Activated CD8-positive, alpha-beta memory T cell treated with anti-CD3 and anti-CD28 coated beads for 1 hour (primary cell): ENCODE results near the gene UBA52.
"Not testable (repeated sequence)": the region's sequence is repeated elsewhere in the genome, so short reads cannot be mapped to it uniquely, and the experiment has no call there.

Source experiments
- DNase-seq, 2 donors: peaks; one replicate each; pipeline ENCODE4 v3.0.0-alpha.2; 2020; ENCODE audit warnings: low read depth in 1 of 2; ENCODE audit errors: extremely low read depth in 1 of 2

The UBA52 gene

DNA sequence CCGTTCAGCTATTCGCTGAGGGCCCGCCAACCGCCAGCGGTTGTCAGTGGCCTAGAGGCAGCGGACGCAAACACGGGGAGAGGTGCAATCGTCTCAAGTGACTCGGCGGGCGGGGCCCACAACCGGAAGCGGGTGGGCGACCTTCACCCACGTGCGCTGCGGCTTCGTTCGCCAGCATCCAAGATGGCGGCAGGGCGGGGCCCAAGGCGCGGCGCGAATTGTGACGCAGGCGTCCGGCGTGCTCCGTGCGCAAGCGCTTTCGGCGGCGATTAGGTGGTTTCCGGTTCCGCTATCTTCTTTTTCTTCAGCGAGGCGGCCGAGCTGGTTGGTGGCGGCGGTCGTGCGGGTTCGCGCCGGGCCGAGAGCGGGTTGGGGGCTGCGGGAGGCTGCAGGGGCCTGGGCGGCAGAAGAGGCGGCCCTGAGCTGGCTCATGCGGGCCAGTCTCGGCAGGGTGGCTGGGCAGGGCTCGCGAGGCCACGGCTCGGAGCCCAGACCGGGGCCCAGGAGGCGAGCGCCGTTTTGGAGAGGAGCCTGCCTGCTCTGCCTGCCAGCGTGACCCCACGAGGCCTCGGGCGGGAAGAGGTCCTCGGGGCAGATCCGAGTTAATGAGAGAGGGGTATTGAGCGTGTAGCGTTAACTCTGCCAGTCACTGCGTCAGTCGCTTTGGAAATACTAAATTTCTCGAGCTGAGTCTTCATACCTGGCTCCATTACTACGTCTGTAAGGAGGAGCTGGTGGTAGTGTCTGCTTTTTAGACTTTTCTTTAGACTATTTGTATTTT, at the start of gene UBA52:
Gene UBA52 (plus strand): TSS at position 294 of the 781 bp plus-strand sequence. CDS start 1,444 bp downstream, outside the sequence.
- peak; percentile 94 to 99 for DNase-seq

DNA sequence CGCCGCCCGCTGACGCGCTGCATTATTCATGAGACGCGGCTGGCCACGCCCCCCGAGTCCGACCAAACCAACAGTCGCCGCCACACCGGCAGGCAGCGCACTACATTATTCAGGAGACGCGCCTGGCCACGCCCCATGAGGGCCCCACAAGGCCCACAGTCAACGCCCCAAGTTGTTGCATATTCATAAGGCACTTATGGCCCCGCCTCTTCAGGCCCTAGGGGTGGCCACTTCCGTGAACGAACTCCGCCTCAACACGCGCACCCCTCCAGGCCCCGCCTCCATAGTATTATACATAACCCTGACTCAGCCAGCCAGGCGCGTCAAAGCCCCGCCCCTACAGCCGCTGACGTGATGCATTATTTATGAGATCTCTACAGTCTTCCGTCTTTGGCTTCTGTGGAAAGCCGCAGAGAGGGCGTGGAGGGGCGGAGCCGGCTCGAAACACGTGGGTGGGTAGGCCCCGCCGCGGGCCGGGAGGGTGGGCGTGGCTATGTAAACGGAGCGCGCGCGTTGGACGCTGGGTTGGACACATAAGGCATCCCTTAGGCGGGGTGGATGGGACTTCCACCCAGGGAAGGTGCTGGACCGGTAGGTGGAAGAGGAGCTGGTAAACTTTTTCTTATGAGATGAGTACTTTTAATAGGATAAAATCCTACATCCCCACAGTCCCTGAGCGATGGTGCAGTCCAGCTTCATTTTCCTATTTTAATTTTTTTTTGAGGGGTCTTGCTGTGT, 49.4 kb upstream of the UBA52 start:
- peak; percentile 100 for DNase-seq

GRCh38 chr19:18522862-18523440, 48.7 kb upstream of the UBA52 start:
- not testable (repeated sequence) for DNase-seq

GRCh38 chr19:18523841-18524240, 47.8 kb upstream of the UBA52 start:
- no peak for DNase-seq

DNA sequence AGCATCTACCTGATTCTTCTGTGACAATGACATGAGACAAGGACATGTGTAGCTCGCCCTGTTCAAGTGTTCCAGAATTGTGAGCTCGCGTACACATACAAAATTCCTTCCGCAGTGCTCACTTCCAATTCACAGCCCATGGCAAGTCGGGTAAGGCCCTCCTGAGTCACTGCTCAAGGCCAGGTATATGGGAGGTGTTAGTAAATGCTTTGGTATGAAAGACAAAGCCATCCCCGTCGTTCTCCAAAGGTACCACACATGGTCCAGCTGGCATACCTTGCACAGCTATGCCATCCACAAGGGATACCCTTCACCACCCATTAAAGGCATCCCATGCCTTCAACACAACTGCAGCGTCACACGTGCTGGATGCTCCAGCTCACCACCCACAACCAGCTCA, 45.3 kb upstream of the UBA52 start:
- DNase-seq, result no peak

GRCh38 chr19:18529782-18530181, 41.9 kb upstream of the UBA52 start:
- DNase-seq, result no peak

DNA sequence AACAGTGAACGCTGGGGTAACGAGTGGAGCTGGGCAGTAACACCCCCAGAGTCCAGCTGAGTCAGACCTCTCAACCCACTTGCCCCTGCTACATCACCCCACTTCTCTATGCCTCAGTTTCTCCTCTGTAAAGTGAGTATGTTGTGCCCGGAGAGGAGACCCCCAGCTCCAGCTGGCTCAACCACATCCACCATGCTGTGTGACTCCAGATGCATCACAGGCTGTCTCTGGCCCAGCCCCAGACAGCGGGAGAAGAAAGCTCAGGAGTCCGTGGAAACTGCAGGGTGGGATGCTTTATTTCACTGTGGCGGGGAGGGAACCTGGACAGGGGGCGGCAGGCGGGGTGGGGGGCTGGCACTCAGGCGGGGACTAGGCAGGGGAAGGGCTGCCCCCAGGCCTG, 40.2 kb upstream of the UBA52 start:
- DNase-seq, result no peak

DNA sequence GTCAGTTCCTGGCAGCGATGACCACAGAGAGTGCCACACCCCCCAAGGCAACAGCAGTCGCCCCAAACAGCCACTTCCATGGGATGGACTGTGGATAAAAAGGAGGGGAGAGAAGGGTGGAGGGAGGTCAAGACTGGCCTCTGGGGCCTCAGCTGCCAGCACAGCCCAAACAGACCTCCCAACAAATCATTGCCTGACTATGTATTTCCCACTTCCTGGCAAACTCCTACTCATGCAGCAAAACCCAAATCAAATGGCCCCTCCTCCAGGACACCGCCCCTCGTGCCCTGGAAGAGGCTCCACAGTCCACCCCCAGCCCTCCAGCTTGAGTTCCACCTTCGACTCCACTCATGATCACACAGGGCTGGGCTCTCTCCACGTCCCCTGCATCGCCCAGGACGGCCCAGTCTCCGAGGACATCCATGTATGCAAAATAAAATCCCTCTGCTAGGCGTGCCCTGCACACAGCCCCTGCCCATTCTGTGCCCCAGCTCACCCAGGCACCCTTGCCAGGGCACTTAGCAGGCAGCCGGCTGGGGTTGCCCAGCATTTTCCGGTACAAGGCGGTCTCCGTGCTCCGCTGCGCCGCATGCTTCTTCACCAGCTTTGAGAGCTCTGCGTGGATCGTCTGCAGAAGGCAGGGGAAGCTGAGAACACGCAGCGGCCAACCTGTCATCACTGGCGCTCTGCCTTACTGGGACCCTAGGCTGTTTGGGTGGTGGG, 39.3 kb upstream of the UBA52 start:
- no peak for DNase-seq

DNA sequence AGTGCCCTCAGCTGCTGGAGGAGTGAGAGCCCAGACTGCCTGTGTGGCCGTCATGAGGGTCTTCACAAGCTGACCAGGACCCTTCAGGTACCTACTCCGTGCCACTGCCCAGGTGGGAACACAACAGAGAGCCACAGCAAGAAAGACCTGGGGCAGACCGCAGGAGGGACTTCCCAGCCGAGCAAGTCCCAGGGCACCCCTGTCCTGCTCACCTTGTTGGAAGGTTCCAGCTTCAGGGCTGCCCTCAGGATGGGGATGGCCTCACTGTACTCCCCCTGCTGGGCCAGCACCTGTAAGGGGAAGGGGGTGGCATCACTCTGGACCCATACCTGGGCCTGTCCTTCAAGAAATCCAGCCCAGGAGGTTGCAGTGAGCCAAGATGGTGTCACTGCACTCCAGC, 38.6 kb upstream of the UBA52 start:
- no peak for DNase-seq

DNA sequence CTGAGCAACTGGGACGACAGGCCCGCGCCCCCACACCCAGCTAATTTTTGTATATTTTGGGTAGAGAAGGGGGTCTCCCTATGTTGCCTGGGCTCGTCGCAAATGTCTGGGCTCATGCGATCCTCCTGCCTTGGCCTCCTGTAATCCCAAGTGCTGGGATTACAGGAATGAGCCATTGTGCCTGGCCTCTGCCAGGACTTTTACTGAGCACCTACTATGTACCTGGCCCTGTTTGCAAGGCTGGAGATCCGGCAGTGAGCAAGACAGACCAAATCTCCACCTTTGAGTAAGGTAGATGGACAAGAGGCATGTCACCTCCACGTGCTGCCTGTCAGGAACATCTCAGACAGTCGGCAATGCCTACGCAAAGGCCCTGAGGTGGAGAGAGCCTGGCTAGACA, 35.2 kb upstream of the UBA52 start:
- no peak for DNase-seq

DNA sequence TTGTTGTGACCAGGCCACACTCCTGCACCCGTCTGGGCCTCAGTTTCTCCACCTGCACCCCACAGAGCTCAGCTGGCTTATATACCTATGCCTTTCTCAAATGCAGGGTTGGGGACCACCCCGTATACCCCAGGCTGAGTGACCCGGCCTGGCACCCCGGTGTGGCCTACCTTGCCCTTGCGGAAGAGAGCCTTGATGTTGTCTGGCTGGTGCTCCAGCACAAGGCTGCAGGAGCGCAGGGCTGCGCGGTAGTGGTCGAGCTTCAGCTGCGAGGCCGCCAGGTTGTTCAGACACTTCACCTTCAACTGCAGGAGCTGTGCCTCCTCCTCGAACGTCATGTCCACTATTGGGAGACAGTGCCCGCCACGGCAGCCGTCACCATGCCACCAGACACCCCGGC, 34.2 kb upstream of the UBA52 start:
- DNase-seq, result no peak

DNA sequence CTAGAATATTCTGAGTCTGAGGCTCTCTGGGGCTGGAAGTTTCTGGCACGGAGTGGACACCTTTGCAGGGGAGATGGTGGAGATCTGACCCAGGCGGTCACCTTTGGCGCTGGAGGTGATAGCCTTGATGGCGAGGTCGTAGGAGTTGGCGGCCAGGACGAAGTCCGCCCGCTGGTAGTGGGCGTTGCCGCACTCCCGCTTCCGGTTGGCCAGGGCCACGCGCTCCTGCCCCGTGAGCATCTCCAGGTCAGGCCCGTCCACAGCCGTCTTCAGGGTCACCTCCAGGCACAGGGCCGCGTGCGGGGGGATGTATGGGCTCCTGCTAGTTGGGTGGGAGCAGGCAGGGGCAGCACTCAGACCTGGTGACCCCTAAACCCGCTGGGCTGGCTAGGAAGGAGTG, 33.5 kb upstream of the UBA52 start:
- DNase-seq, result no peak

GRCh38 chr19:18539372-18539771, 32.3 kb upstream of the UBA52 start:
- DNase-seq, result no peak

- not testable (repeated sequence) for DNase-seq
These were observed 31.5 kb upstream of the UBA52 start for GRCh38 chr19:18540200-18540599.

- no peak for DNase-seq
These were observed 30.2 kb upstream of the UBA52 start for GRCh38 chr19:18541258-18541991.

- no peak for DNase-seq
These were observed 29.4 kb upstream of the UBA52 start for GRCh38 chr19:18541992-18542940.

- DNase-seq, result peak; percentile 84 to 90
These were observed 28.5 kb upstream of the UBA52 start, which contains the start of gene FKBP8 for GRCh38 chr19:18542941-18543813. TSS of gene FKBP8 (minus strand) at chr19:18543573. CDS start at chr19:18541970, 1,603 bp downstream.

DNA sequence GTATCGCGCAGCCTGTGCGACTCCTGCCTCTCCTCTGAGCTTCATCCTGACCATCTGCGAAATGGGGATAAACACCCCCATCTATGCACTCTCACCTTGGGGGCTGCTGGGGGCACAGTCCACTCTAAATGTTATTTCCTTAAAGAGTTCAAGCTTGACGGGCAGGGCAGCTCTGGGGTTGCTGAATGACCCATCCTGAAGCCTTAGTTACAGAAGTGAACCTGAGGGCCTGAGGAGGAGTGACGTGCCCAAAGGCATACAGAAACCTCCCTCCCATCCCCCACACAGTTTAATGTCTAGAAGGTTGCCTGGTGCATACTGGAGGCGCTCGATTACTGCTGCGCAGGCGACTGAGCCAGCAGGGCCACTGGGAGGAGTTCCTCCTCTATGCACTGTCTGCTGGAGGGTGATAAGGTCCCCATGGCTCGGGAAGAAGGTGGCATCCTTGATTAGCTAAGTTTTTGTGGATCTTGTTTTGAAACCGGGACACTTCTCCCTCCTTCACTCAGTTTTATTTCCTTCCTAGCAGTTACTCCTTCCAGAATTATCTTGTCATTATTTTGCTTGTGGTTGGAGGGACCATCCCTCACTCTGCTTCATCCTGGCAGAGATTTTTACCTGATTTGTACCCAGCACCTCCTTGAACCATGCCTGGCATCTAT, 27.7 kb upstream of the UBA52 start:
- peak in 1 of 2 donors; percentile 31 for DNase-seq
